Measurements from ENCODE around the gene NTNG1.

DNA sequence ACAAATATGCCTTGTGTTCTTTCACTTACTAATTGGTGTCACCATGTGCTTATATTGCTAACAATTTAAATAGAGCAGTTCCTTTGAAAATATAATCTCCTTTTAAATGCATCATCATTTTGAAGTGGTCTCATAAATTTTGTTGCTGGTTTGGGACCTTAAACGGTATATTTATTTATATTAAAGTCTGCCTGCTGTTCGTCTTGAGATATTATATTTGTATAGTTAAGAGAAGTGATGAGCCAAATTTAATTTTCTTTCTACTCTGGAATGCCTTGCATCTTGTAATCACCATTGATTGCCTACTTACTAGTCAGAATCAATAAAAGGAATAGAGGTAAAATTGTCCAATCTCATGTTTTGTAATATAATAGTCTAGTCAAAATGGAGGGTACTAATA, 91.6 kb downstream of the NTNG1 start:
- no peak for TF ChIP-seq CTCF (IDR thresholded peaks at IDR 0.05)
- no peak for TF ChIP-seq EP300 (IDR thresholded peaks at IDR 0.05)
- no peak for TF ChIP-seq POLR2A (IDR thresholded peaks at IDR 0.05)

Data from ovary (tissue), 3 donors.